DND-41 (cell line): Measurements from ENCODE around the gene NUP214.

Experiments used
- ATAC-seq: fragments of 200-7000 bp; cut with Tn5 transposase; 3 replicates; pipeline ENCODE4 v1.9.1; 2021; ENCODE audit warnings: low read depth; ENCODE audit not compliant: insufficient read depth
- DNase-seq: peaks from one replicate; pipeline ENCODE4 v3.0.0-alpha.2; 2020
- H2AFZ ChIP-seq: 2 replicates; pipeline ENCODE4 v1.6.0; 2012; ENCODE audit warnings: low read depth, low read length
- H3K27ac ChIP-seq: 2 replicates; pipeline ENCODE4 v1.5.1; 2012; ENCODE audit warnings: low read length, inconsistent platforms
- H3K27me3 ChIP-seq: fragments of 200-600 bp; sonication (generic); 2 replicates; pipeline ENCODE4 v1.6.0; 2012; ENCODE audit warnings: low read length, mild to moderate bottlenecking, inconsistent platforms; ENCODE audit not compliant: insufficient read depth, poor library complexity
- H3K36me3 ChIP-seq: 2 replicates; pipeline ENCODE4 v1.5.1; 2012; ENCODE audit warnings: low read length, inconsistent platforms; ENCODE audit not compliant: insufficient read depth
- H3K4me1 ChIP-seq: 2 replicates; pipeline ENCODE4 v1.5.1; 2012; ENCODE audit warnings: mild to moderate bottlenecking, low read length; ENCODE audit not compliant: insufficient read depth
- H3K4me2 ChIP-seq: 2 replicates; pipeline ENCODE4 v1.6.0; 2012; ENCODE audit warnings: mild to moderate bottlenecking, moderate library complexity, low read length, inconsistent platforms; ENCODE audit not compliant: insufficient read depth
- H3K4me3 ChIP-seq, 2 experiments: fragments of 200-600 bp in 1 of 2; shearing (Covaris generic) in 1 of 2; 2 replicates each; pipeline ENCODE4 v1.5.1; 2012 to 2016; ENCODE audit warnings: inconsistent platforms in 2 of 2, low read length in 2 of 2, mild to moderate bottlenecking in 2 of 2, low read depth in 1 of 2, moderate library complexity in 1 of 2
- H3K79me2 ChIP-seq: 2 replicates; pipeline ENCODE4 v1.6.0; 2012; ENCODE audit warnings: low read length, inconsistent platforms; ENCODE audit not compliant: insufficient read depth
- H3K9ac ChIP-seq: 2 replicates; pipeline ENCODE4 v1.6.0; 2012; ENCODE audit warnings: low read depth, mild to moderate bottlenecking, inconsistent platforms, low read length, moderate library complexity
- H3K9me3 ChIP-seq: 2 replicates; pipeline ENCODE4 v1.5.1; 2012; ENCODE audit warnings: low read length, moderate library complexity, mild to moderate bottlenecking, inconsistent platforms; ENCODE audit not compliant: insufficient read depth, severe bottlenecking
- H4K20me1 ChIP-seq: 2 replicates; pipeline ENCODE4 v1.6.0; 2012; ENCODE audit warnings: low read length; ENCODE audit not compliant: insufficient read depth
- EZH2 ChIP-seq: IDR thresholded peaks from 3 replicates; pipeline ENCODE4 v1.6.1; 2012; ENCODE audit warnings: borderline replicate concordance, low read depth, mild to moderate bottlenecking, moderate library complexity, low read length, inconsistent platforms; ENCODE audit not compliant: severe bottlenecking
- TF ChIP-seq, protein P1 (sequence below): IDR thresholded peaks from 2 replicates; pipeline ENCODE4 v1.5.1; 2012; ENCODE audit warnings: borderline replicate concordance, low read length, moderate library complexity, mild to moderate bottlenecking; ENCODE audit not compliant: poor library complexity, severe bottlenecking; ENCODE audit errors: extremely low read depth

Gene NUP214

DNA sequence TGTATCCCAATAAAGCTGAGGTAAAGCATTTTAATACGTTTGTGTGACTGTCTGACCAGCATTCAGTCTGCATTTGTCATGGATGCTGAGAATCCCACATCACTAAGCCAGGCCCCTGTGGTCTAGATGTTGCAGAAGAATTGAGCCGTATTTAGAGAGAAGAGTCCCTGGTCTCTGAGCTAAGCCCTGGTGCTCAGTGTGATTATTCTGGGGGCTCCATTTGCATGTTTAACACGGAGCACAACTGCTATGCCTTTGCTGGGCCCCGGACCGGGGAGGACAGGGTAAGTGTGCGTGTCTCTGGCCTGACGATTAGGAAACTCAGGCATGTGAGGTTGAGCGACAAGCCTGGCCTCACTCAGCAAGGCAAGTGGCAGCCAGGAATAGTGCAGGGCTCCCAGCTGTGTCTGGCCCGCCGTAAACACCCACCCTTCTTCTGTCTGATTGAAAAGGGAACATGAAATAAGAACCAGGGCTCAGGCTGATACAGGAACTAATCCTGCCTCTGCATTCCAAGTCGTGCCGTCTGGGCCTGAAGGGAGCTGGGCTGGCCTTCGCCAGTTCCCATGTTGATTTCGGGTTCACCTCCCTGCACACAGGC is 128.6 kb downstream of the NUP214 start:
- Histone ChIP-seq H3K4me3 (no peak overlapping the region), H3K4me1 (peaks cover 66% of the 10 kb centered on the region), H3K4me2 (no peak overlapping the region), H2AFZ (no peak overlapping the region), H3K27me3 (no peaks in the 10 kb centered on the region), H3K27ac (peak overlapping the region; percentile 97), H3K36me3 (peaks cover 13% of the 10 kb centered on the region), H3K9ac (no peak overlapping the region), H4K20me1 (no peaks in the 10 kb centered on the region), H3K79me2 (peaks cover 8% of the 10 kb centered on the region), H3K9me3 (no peaks in the 10 kb centered on the region)
- no peak for ATAC-seq
- TF ChIP-seq EZH2 = no peak
- TF ChIP-seq, protein P1, sequence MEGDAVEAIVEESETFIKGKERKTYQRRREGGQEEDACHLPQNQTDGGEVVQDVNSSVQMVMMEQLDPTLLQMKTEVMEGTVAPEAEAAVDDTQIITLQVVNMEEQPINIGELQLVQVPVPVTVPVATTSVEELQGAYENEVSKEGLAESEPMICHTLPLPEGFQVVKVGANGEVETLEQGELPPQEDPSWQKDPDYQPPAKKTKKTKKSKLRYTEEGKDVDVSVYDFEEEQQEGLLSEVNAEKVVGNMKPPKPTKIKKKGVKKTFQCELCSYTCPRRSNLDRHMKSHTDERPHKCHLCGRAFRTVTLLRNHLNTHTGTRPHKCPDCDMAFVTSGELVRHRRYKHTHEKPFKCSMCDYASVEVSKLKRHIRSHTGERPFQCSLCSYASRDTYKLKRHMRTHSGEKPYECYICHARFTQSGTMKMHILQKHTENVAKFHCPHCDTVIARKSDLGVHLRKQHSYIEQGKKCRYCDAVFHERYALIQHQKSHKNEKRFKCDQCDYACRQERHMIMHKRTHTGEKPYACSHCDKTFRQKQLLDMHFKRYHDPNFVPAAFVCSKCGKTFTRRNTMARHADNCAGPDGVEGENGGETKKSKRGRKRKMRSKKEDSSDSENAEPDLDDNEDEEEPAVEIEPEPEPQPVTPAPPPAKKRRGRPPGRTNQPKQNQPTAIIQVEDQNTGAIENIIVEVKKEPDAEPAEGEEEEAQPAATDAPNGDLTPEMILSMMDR = no peak
- DNase-seq = no peak

DNA sequence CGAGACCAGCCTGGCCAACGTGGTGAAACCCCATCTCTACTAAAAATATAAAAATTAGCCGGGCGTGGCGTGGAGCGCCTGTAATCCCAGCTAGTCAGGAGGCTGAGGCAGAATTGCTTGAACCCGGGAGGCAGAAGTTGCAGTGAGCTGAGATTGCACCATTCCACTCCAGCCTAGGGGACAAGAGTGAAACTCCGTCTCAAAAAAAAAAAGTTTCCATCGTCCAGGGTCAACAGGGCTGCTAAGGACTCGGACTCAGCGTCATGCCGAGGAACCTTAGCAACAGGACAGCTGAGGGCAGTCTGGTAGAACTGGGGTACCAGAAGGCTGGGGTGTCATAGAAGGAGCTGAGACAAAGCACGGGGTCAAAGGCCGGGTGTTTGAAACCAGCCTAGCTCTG is 129.2 kb downstream of the NUP214 start:
- H3K4me2 ChIP-seq = peak overlapping the region; percentile 65; the same call in 1 of the 2 replicates
- peak overlapping the region; percentile 74 for H3K9ac ChIP-seq
- H3K27ac ChIP-seq = peak overlapping the region; percentile 100
- H3K36me3 ChIP-seq = peaks cover 19% of the 10 kb centered on the region
- H3K79me2 ChIP-seq = peaks cover 11% of the 10 kb centered on the region
- no peaks in the 10 kb centered on the region for H3K9me3 ChIP-seq
- ATAC-seq (no peak), DNase-seq (no peak)
- no peaks in the 10 kb centered on the region for H4K20me1 ChIP-seq
- H2AFZ ChIP-seq = no peak overlapping the region
- H3K27me3 ChIP-seq = no peaks in the 10 kb centered on the region
- TF ChIP-seq, protein P1 = no peak
- no peak for TF ChIP-seq EZH2
- H3K4me1 ChIP-seq = peaks cover 66% of the 10 kb centered on the region
- no peak overlapping the region for H3K4me3 ChIP-seq

DNA sequence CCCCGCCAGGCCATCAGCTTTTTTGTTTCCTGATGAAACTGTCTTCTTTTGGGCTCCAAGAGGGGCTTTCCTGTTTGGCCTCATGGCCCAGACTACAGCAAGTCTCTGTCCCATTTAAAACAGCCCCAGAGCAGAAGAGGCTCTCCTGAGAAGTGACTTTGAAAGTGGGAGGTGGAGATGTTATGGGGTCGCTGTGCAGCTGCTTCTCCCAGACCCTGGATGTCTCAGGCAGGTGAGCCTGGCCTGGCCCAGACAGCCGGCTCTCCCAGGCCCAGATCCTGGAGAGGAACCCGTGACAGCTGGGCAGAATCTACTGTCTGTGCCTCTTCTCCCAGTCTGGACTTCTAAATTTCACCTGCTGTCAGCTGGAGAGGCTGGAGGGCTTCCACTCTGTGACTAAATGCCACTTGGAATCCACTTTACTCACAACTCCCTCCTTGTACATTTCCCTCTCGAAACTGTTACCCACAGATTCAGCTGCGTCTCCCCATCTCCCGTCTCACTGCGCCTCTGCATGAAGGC is 130.4 kb downstream of the NUP214 start:
- ATAC-seq = 0 out of 3 replicates have a peak, but pooled peaks have one; percentile 1
- H3K9me3 ChIP-seq = no peaks in the 10 kb centered on the region
- peaks cover 66% of the 10 kb centered on the region for H3K4me1 ChIP-seq
- H2AFZ ChIP-seq = peak overlapping the region; percentile 48
- H3K4me3 ChIP-seq = peak overlapping the region in 1 of 2 experiments; percentile 49; a peak in 2 of 4 replicates
- no peaks in the 10 kb centered on the region for H3K27me3 ChIP-seq
- peaks cover 11% of the 10 kb centered on the region for H3K79me2 ChIP-seq
- peak overlapping the region; percentile 65 for H3K4me2 ChIP-seq
- DNase-seq = peak; percentile 53
- peak overlapping the region; percentile 100 for H3K27ac ChIP-seq
- TF ChIP-seq, protein P1 = no peak
- no peak for TF ChIP-seq EZH2
- peak overlapping the region; percentile 74 for H3K9ac ChIP-seq
- no peaks in the 10 kb centered on the region for H4K20me1 ChIP-seq
- H3K36me3 ChIP-seq = peaks cover 30% of the 10 kb centered on the region
